Spinal cord (tissue), 10 donors: ENCODE measurements around the gene G6PC1. TPM values are rescaled to one million over a fixed set of nuclear protein-coding genes. Genes with fewer than 3 reads are reported as not detected.
"Not testable (repeated sequence)": the region's sequence is repeated elsewhere in the genome, so short reads cannot be mapped to it uniquely, and the experiment has no call there.

Experiments used
- DNase-seq, 6 donors: peaks; one replicate each; pipeline versions ENCODE4 v3.0.0 to v3.0.0-alpha.2; 2013 to 2015; ENCODE audit warnings: low spot score in 6 of 6, low read depth in 4 of 6
- H3K27ac ChIP-seq: one replicate; pipeline ENCODE4 v1.5.1; 2013; ENCODE audit warnings: low read depth, low read length, control low read depth
- H3K27me3 ChIP-seq: one replicate; pipeline ENCODE4 v1.6.1; 2013; ENCODE audit warnings: low read length; ENCODE audit not compliant: control insufficient read depth, insufficient read depth
- H3K36me3 ChIP-seq: one replicate; pipeline ENCODE4 v1.6.1; 2013; ENCODE audit warnings: low read length; ENCODE audit not compliant: control insufficient read depth, insufficient read depth
- H3K4me1 ChIP-seq: one replicate; pipeline ENCODE4 v1.6.1; 2013; ENCODE audit warnings: low read length; ENCODE audit not compliant: control insufficient read depth, insufficient read depth
- H3K4me3 ChIP-seq: one replicate; pipeline ENCODE4 v1.5.1; 2013; ENCODE audit warnings: low read depth, low read length, control low read depth
- H3K9me3 ChIP-seq: one replicate; pipeline ENCODE4 v1.6.1; 2013; ENCODE audit warnings: low read length; ENCODE audit not compliant: control insufficient read depth, insufficient read depth
- WGBS: methylation state at CpG from one replicate; pipeline ENCODE4 v1.1.5; 2013; ENCODE audit warnings: missing lambda C conversion rate; ENCODE audit not compliant: insufficient coverage; 5-methylcytosine and 5-hydroxymethylcytosine counted together
- polyA plus RNA-seq, 2 donors: library from polyadenylated mRNA; unstranded; fragments of 120-200 nt; gene quantifications; one replicate each; pipeline ENCODE4 v1.2.1, GENCODE V29; 2013; ENCODE audit not compliant: insufficient read length in 2 of 2
- total RNA-seq, 2 donors: library from RNA; depleted of rRNA in 1 of 2; stranded (reverse); fragments of 120-200 nt in 1 of 2; fragments of >200 nt in 1 of 2; gene quantifications; one replicate each; pipeline versions ENCODE4 v1.2.3 to v1.2.4, GENCODE V29; 2013 to 2014
- donor health status: healthy.

G6PC1 gene
- total and polyA plus RNA-seq, 4 donors, result 0.05 to 0.11 (median 0.06) TPM; not detected in 1

GRCh38 chr17:42873315-42873714 lies 27.3 kb upstream of the G6PC1 start:
- Histone ChIP-seq H3K36me3 (no peaks in the 10 kb centered on the region), H3K4me1 (no peaks in the 10 kb centered on the region), H3K27ac (no peak overlapping the region), H3K4me3 (no peak overlapping the region), H3K9me3 (no peaks in the 10 kb centered on the region), H3K27me3 (peaks cover 8% of the 10 kb centered on the region)
- WGBS, result 68% methylated on average over 4 of the region's 6 CpGs
- no peak for DNase-seq

- not testable (repeated sequence) for H3K36me3 ChIP-seq, H3K4me1 ChIP-seq, H3K4me3 ChIP-seq, DNase-seq, H3K27ac ChIP-seq, H3K9me3 ChIP-seq
- WGBS, result 53% methylated on average over 2 of the region's 12 CpGs
- H3K27me3 ChIP-seq, result peaks cover 13% of the 10 kb centered on the region
Measured at GRCh38 chr17:42873932-42874695, 26.5 kb upstream of the G6PC1 start.

- Histone ChIP-seq H3K27ac (no peak overlapping the region), H3K27me3 (peaks cover 16% of the 10 kb centered on the region), H3K4me3 (no peak overlapping the region), H3K36me3 (no peaks in the 10 kb centered on the region), H3K4me1 (peaks cover 14% of the 10 kb centered on the region), H3K9me3 (no peaks in the 10 kb centered on the region)
- WGBS, result 94% methylated on average over 10 of the region's 10 CpGs
- no peak for DNase-seq
Measured at GRCh38 chr17:42877037-42877436, 23.6 kb upstream of the G6PC1 start.

- no peaks in the 10 kb centered on the region for H3K36me3 ChIP-seq
- H3K4me1 ChIP-seq, result peaks cover 14% of the 10 kb centered on the region
- whole genome bisulfite sequencing, result 32% methylated on average over 13 of the region's 13 CpGs
- no peak overlapping the region for H3K27ac ChIP-seq
- H3K9me3 ChIP-seq, result no peaks in the 10 kb centered on the region
- no peak overlapping the region for H3K4me3 ChIP-seq
- H3K27me3 ChIP-seq, result peaks cover 16% of the 10 kb centered on the region
- no peak for DNase-seq
Measured at GRCh38 chr17:42878123-42878880, 22.3 kb upstream of the G6PC1 start.

- no peak overlapping the region for H3K4me3 ChIP-seq
- H3K36me3 ChIP-seq, result no peaks in the 10 kb centered on the region
- no peaks in the 10 kb centered on the region for H3K9me3 ChIP-seq
- no peak for DNase-seq
- WGBS, result 92% methylated on average over 7 of the region's 8 CpGs
- no peak overlapping the region for H3K27ac ChIP-seq
- H3K4me1 ChIP-seq, result peaks cover 14% of the 10 kb centered on the region
- peaks cover 16% of the 10 kb centered on the region for H3K27me3 ChIP-seq
Measured at GRCh38 chr17:42878924-42879595, 21.5 kb upstream of the G6PC1 start.

GRCh38 chr17:42879596-42879985 lies 21.0 kb upstream of the G6PC1 start:
- no peak overlapping the region for H3K27ac ChIP-seq
- H3K4me3 ChIP-seq, result no peak overlapping the region
- peaks cover 16% of the 10 kb centered on the region for H3K27me3 ChIP-seq
- DNase-seq, result no peak
- no peaks in the 10 kb centered on the region for H3K9me3 ChIP-seq
- H3K36me3 ChIP-seq, result no peaks in the 10 kb centered on the region
- WGBS, result 68% methylated on average over 5 of the region's 6 CpGs
- H3K4me1 ChIP-seq, result peaks cover 14% of the 10 kb centered on the region

- Histone ChIP-seq H3K36me3 (no peaks in the 10 kb centered on the region), H3K4me3 (no peak overlapping the region), H3K27me3 (peaks cover 16% of the 10 kb centered on the region), H3K27ac (no peak overlapping the region), H3K4me1 (peaks cover 14% of the 10 kb centered on the region), H3K9me3 (no peaks in the 10 kb centered on the region)
- DNase-seq, result peak in 4 of 6 donors; percentile 13 to 57 (median 36)
- 15% methylated on average over 3 of the region's 5 CpGs for WGBS
Measured at GRCh38 chr17:42880776-42881310, 19.8 kb upstream of the G6PC1 start.

GRCh38 chr17:42881706-42882105 lies 18.9 kb upstream of the G6PC1 start:
- Histone ChIP-seq H3K27me3 (peaks cover 16% of the 10 kb centered on the region), H3K4me1 (peaks cover 16% of the 10 kb centered on the region)
- H3K36me3 ChIP-seq, H3K9me3 ChIP-seq, H3K4me3 ChIP-seq, H3K27ac ChIP-seq: not testable (repeated sequence)
- WGBS, result 87% methylated on average over 3 of the region's 6 CpGs
- peak in 1 of 6 donors; percentile 6 for DNase-seq

- H3K9me3 ChIP-seq, result no peaks in the 10 kb centered on the region
- H3K4me3 ChIP-seq, result no peak overlapping the region
- no peak for DNase-seq
- H3K27ac ChIP-seq, result no peak overlapping the region
- WGBS, result 95% methylated on average over 7 of the region's 8 CpGs
- no peaks in the 10 kb centered on the region for H3K36me3 ChIP-seq
- H3K4me1 ChIP-seq, result peaks cover 18% of the 10 kb centered on the region
- H3K27me3 ChIP-seq, result peaks cover 15% of the 10 kb centered on the region
Measured at GRCh38 chr17:42882166-42882565, 18.4 kb upstream of the G6PC1 start.
